Activated CD8-positive, alpha-beta memory T cell treated with anti-CD3 and anti-CD28 coated beads, Interleukin-2, amount 10 ng/mL, durations not matched to agents 7 days and 5 days (primary cell): ENCODE measurements around the gene POLDIP2. TPM values are rescaled to one million over a fixed set of nuclear protein-coding genes. Genes with fewer than 3 reads are reported as not detected.

Experiments
- ATAC-seq: fragments of 150-1000 bp; cut with Tn5 transposase; one replicate; pipeline ENCODE4 v1.10.0; 2021; ENCODE audit warnings: moderate library complexity
- CTCF ChIA-PET: fragments of 350-600 bp; sonication (Branson Sonifier 250); formaldehyde crosslinking; loops from one replicate; lab custom pipeline; 2021; ENCODE audit warnings: antibody characterized with exemption; lab: Charles Lee
- DNase-seq: peaks from one replicate; pipeline ENCODE4 v3.0.0-alpha.2; 2020
- H3K27ac Mint-ChIP-seq: one replicate; pipeline ENCODE4 v1.8.0; 2021; ENCODE audit warnings: mild to moderate bottlenecking, mixed read lengths
- H3K27me3 Mint-ChIP-seq: one replicate; pipeline ENCODE4 v1.8.0; 2021; ENCODE audit warnings: mixed read lengths
- H3K36me3 Mint-ChIP-seq: one replicate; pipeline ENCODE4 v1.8.0; 2021; ENCODE audit warnings: mild to moderate bottlenecking, mixed read lengths
- H3K4me1 Mint-ChIP-seq: one replicate; pipeline ENCODE4 v1.8.0; 2021; ENCODE audit warnings: mixed read lengths
- H3K4me3 Mint-ChIP-seq: one replicate; pipeline ENCODE4 v1.8.0; 2021; ENCODE audit warnings: mild to moderate bottlenecking, moderate library complexity, mixed read lengths
- H3K9me3 Mint-ChIP-seq: one replicate; pipeline ENCODE4 v1.8.0; 2022; ENCODE audit warnings: low read depth, mixed read lengths
- total RNA-seq, 2 experiments: library from RNA; stranded (reverse); gene quantifications; one replicate each; pipeline ENCODE4 v1.2.3, GENCODE V29; 2021

POLDIP2 gene
- total RNA-seq, 2 experiments from 2014 or later: 68.6 to 83.5 TPM

DNA sequence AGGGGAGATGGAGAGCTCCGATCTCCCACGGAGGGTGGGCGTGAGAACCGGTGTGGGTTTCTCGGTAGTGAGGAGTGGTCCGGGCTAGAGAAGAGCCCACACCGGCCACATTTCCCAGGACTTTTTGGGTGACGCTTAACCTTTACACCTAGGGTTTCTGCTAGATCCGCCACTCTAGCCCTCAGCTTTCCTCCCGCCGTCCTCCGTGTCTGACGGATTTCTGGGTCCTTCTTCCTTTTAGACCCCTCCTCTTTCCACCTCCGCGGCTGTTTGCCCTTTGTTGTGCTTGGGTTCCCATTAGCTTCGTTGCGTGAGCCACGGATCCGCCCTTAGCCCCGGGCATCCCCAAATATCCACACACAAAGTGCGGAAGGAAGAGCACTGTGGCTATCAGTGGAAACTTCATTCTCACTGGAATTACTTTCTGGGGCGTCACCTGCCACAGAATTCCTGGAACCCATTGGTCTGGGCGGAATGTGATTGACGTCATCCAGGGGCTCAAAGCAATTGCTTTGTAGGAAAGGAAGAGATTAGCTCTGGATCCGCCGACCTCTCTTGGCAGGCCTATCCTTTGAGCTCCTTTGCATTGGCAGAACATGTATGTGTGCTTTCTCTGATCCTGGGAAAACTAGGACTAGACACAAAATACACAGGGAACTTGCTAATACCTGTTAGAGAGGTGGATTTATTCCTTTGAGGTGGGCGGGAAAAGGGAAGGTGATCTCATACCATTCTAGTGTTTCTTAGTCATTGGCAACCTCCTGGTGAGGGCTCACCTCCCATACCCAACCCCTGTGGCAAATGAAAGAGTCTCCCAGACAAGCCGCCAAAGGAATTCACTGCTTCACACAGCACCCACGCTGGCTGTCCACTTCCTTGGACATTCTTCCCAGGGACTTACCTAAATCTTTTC lies 21.1 kb downstream of the POLDIP2 start:
- Mint-ChIP-seq H3K27ac (peak overlapping the region; percentile 92), H3K4me3 (peak overlapping the region; percentile 97), H3K4me1 (peaks cover 36% of the 10 kb centered on the region), H3K9me3 (no peaks in the 10 kb centered on the region), H3K36me3 (peaks cover 7% of the 10 kb centered on the region), H3K27me3 (no peaks in the 10 kb centered on the region)
- ATAC-seq: no peak
- peak; percentile 52 for DNase-seq
- CTCF ChIA-PET: interaction anchor here (0.6 to 4.3 kb wide), 17 partner anchors 9 to 686 kb away, joined by 3 to 31 read pairs (median 3); partner anchors contain the start of genes BLTP2, POLDIP2 and TMEM97

GRCh38 chr17:28335201-28335958 lies 21.9 kb downstream of the POLDIP2 start, which contains the start of the genes IFT20 and TNFAIP1:
Gene IFT20 (minus strand): TSS chr17:28335472. CDS start chr17:28331985, 3,487 bp downstream.
Gene TNFAIP1 (plus strand): TSS chr17:28335761. CDS start chr17:28339522, 3,761 bp downstream.
- Mint-ChIP-seq H3K27me3 (no peaks in the 10 kb centered on the region), H3K27ac (peak within 1 kb of the TSS; percentile 92), H3K4me3 (peak within 1 kb of the TSS; percentile 97), H3K4me1 (peaks cover 36% of the 10 kb centered on the region), H3K36me3 (peaks cover 3% of the 10 kb centered on the region), H3K9me3 (no peaks in the 10 kb centered on the region)
- CTCF ChIA-PET: interaction anchor here (0.6 to 4.3 kb wide), 17 partner anchors 9 to 685 kb away, joined by 3 to 31 read pairs (median 3); partner anchors contain the start of genes BLTP2, POLDIP2 and TMEM97
- ATAC-seq (peak; percentile 96), DNase-seq (peak; percentile 100)

DNA sequence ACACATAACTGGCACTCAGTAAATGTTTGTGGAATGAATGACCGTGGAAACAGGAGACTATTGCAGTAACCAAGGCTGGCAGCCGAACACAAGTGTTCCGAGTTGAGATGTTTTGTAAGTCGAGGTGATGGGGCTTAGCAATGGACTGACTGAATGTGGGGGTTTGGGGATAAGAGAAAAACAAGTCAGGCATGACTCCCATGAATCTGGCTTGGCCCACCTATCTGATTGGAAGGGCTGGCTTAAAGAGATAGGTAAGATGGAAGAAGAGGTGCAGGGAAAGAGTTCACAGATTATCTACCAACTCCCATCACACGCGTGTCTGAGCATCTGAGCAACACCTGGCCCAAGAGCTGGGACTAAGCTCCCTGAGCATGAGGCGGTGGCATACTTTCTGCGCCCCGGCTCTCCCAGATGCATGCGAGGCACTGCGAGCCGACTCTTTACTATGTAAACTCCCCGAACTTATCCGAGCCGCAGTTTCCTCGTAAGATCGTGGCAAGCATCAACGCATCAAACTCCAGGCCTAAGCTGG lies 22.6 kb downstream of the POLDIP2 start:
- Mint-ChIP-seq H3K27me3 (no peaks in the 10 kb centered on the region), H3K9me3 (no peaks in the 10 kb centered on the region), H3K4me1 (peaks cover 36% of the 10 kb centered on the region), H3K4me3 (peak overlapping the region; percentile 97), H3K27ac (peak overlapping the region; percentile 92), H3K36me3 (no peaks in the 10 kb centered on the region)
- DNase-seq (no peak), ATAC-seq (no peak)
- CTCF ChIA-PET: interaction anchor here (0.9 to 4.3 kb wide), 12 partner anchors 8 to 575 kb away, joined by 3 to 31 read pairs (median 4); partner anchors contain the start of genes POLDIP2 and TMEM97

DNA sequence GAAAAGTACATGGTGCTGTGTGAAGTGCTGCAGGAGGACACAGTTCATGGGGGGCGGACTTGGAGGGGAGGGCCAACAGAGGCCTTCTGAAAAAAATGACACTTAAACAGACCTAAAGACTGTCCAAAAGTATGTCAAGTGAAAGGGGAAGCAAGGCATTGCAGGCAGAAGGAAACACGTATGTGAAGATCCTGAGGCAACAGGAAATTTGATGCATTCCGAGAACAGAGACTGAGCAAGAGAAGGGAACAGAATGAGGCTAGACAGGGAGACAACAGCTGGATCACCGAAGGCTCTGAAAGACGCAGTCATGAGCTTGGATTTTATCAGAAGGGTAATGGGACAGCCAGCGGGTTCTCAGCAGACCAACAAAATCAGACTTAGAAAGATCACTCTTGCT lies 23.2 kb downstream of the POLDIP2 start:
- Mint-ChIP-seq H3K27me3 (no peaks in the 10 kb centered on the region), H3K9me3 (no peaks in the 10 kb centered on the region), H3K4me1 (peaks cover 36% of the 10 kb centered on the region), H3K4me3 (peak overlapping the region; percentile 97), H3K36me3 (peaks cover under 1% of the 10 kb centered on the region), H3K27ac (peak overlapping the region; percentile 92)
- DNase-seq (no peak), ATAC-seq (no peak)
- CTCF ChIA-PET: interaction anchor here (2.5 to 4.3 kb wide), 2 partner anchors 14 to 83 kb away, joined by 10 to 31 read pairs; partner anchors contain the start of gene TMEM97

DNA sequence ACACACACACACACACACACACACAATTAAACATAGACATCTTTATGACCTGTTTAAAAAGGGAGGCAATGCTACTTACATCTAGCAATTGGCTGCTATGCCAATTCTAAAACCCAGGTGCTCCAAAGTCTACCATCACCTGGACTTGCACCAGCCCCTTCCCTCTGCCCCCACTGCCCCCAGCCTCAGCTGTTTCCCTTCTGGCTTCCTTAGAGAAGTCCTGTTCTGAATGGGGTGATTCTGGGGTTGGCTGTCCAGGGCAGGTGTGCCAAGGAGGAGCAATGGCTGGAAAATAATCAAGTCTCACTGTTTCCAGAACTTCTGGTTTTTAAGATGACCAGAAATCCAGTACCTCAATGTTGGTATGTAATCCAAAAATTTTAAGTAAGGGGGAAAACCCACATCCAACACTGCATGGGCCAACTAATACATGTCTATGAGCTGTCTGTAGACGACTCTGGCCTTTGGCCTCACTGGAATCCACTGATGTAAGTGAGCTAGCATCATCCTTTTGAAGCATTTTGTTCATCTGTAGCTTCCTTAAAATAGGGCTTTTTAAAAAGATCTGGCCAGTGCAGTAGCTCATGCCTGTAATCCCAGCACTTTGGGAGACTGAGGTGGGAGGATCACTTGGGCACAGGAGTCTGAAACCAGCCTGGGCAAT lies 24.1 kb downstream of the POLDIP2 start:
- H3K36me3 Mint-ChIP-seq: peaks cover 5% of the 10 kb centered on the region
- no peaks in the 10 kb centered on the region for H3K9me3 Mint-ChIP-seq
- H3K27me3 Mint-ChIP-seq: no peaks in the 10 kb centered on the region
- ATAC-seq: no peak
- H3K27ac Mint-ChIP-seq: no peak overlapping the region
- H3K4me3 Mint-ChIP-seq: no peak overlapping the region
- CTCF ChIA-PET: interaction anchor here (4.3 kb wide), 1 partner anchor 13 kb away, joined by 31 read pairs; the partner anchor contains the start of gene TMEM97
- DNase-seq: no peak
- H3K4me1 Mint-ChIP-seq: peaks cover 36% of the 10 kb centered on the region

- CTCF ChIA-PET: no interaction called here
- DNase-seq (peak; percentile 31), ATAC-seq (no peak)
- no peaks in the 10 kb centered on the region for H3K9me3 Mint-ChIP-seq
- peaks cover 16% of the 10 kb centered on the region for H3K36me3 Mint-ChIP-seq
- H3K27me3 Mint-ChIP-seq: no peaks in the 10 kb centered on the region
- no peak overlapping the region for H3K27ac Mint-ChIP-seq
- H3K4me1 Mint-ChIP-seq: peaks cover 38% of the 10 kb centered on the region
- H3K4me3 Mint-ChIP-seq: no peak overlapping the region
These were observed 25.4 kb downstream of the POLDIP2 start for GRCh38 chr17:28331891-28332420.

DNA sequence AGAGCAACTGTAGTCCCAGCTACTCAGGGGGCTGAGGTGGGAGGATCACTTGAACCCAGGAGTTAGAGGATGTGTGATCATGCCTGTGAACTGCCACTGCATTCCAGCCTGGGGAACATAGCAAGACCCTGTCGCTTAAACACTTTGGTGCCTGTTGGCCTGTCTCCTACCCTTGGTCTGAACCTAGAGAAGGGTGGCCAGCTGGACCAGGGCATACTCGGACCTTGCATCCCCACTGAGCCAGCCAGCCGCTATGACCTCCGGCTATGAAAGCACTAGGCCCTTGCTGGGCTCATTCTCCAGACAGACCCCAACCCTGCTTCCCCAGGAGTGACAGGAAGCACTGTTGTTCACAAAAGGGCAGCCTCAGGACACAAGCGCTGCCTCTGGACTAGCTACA lies 26.7 kb downstream of the POLDIP2 start:
- Mint-ChIP-seq H3K4me3 (no peak overlapping the region), H3K9me3 (no peaks in the 10 kb centered on the region), H3K27me3 (no peaks in the 10 kb centered on the region), H3K4me1 (peaks cover 38% of the 10 kb centered on the region), H3K27ac (no peak overlapping the region), H3K36me3 (peaks cover 24% of the 10 kb centered on the region)
- CTCF ChIA-PET: no interaction called here
- no peak for ATAC-seq
- DNase-seq: peak; percentile 34

GRCh38 chr17:28328325-28328724 lies 29.0 kb downstream of the POLDIP2 start:
- Mint-ChIP-seq H3K9me3 (no peaks in the 10 kb centered on the region), H3K4me1 (peaks cover 26% of the 10 kb centered on the region), H3K27me3 (no peaks in the 10 kb centered on the region), H3K27ac (no peak overlapping the region), H3K36me3 (peaks cover 26% of the 10 kb centered on the region), H3K4me3 (no peak overlapping the region)
- ATAC-seq (no peak), DNase-seq (peak; percentile 35)
- CTCF ChIA-PET: interaction anchor here (0.9 kb wide), 1 partner anchor 11 kb away, joined by 3 read pairs; no protein-coding TSS in a partner anchor

- Mint-ChIP-seq H3K27ac (peak overlapping the region; percentile 24), H3K36me3 (peaks cover 29% of the 10 kb centered on the region), H3K4me3 (no peak overlapping the region), H3K4me1 (peaks cover 29% of the 10 kb centered on the region), H3K9me3 (no peaks in the 10 kb centered on the region), H3K27me3 (no peaks in the 10 kb centered on the region)
- no peak for DNase-seq
- CTCF ChIA-PET: interaction anchor here (0.6 kb wide), 1 partner anchor 164 kb away, joined by 4 read pairs; no protein-coding TSS in a partner anchor
- no peak for ATAC-seq
These were observed 29.6 kb downstream of the POLDIP2 start for GRCh38 chr17:28327709-28328108.

- H3K36me3 Mint-ChIP-seq: peaks cover 32% of the 10 kb centered on the region
- no peak overlapping the region for H3K4me3 Mint-ChIP-seq
- peaks cover 32% of the 10 kb centered on the region for H3K4me1 Mint-ChIP-seq
- H3K27me3 Mint-ChIP-seq: no peaks in the 10 kb centered on the region
- CTCF ChIA-PET: interaction anchor here (0.6 to 1.7 kb wide), 2 partner anchors 8 to 163 kb away, joined by 4 read pairs; partner anchors contain the start of genes IFT20 and TNFAIP1
- H3K27ac Mint-ChIP-seq: peak overlapping the region; percentile 59
- ATAC-seq (peak; percentile 88), DNase-seq (peak; percentile 70)
- no peaks in the 10 kb centered on the region for H3K9me3 Mint-ChIP-seq
These were observed 30.2 kb downstream of the POLDIP2 start for GRCh38 chr17:28327031-28327607.

DNA sequence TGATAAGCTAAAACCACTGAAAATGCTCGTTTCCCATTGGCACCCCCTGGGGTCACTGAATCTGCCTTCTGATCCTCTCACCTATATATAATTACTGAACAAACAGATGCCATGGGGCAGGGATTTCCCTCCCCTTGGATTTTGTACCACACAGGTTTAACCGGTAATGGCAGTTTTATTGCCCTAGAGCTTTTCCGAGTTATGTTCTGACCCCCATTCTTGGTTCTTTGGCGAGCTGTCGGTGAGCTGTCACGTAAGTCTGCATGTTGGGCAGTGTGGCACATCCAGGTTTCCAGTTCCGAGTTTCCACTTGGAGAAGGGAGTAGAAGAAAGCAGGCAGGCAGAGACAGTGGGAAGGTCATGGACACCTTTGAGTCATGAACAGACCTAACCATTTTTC lies 31.2 kb downstream of the POLDIP2 start:
- H3K9me3 Mint-ChIP-seq: no peaks in the 10 kb centered on the region
- H3K27me3 Mint-ChIP-seq: no peaks in the 10 kb centered on the region
- DNase-seq (peak; percentile 33), ATAC-seq (no peak)
- peaks cover 32% of the 10 kb centered on the region for H3K36me3 Mint-ChIP-seq
- peaks cover 40% of the 10 kb centered on the region for H3K4me1 Mint-ChIP-seq
- CTCF ChIA-PET: interaction anchor here (1.7 kb wide), 1 partner anchor 9 kb away, joined by 4 read pairs; the partner anchor contains the start of genes IFT20 and TNFAIP1
- no peak overlapping the region for H3K4me3 Mint-ChIP-seq
- H3K27ac Mint-ChIP-seq: no peak overlapping the region

DNA sequence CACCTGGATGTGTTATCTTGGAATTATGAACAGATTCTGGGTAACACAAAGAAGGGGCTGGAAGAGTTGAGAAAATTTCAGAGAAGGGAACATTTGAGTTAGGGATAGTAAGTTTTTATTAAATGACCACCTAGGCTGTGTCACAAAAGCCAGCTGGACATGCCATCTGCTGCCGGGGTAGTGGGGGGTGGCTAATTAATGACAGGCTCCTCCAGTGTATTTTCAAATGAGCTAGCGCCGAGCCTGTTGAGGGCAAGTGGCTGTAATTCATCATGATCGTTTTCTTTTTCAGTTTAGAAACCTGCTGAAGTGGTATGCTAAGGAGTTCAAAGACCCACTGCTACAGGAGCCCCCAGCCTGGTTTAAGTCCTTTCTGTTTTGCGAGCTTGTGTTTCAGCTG lies 32.1 kb downstream of the POLDIP2 start:
- ATAC-seq: no peak
- CTCF ChIA-PET: no interaction called here
- Mint-ChIP-seq H3K27ac (no peak overlapping the region), H3K36me3 (peaks cover 34% of the 10 kb centered on the region), H3K9me3 (no peaks in the 10 kb centered on the region), H3K4me3 (no peak overlapping the region), H3K4me1 (peaks cover 49% of the 10 kb centered on the region), H3K27me3 (no peaks in the 10 kb centered on the region)
- DNase-seq: no peak
